SK-N-SH treated with all-trans-retinoic acid at 6 μM for 48 hours (cell line): ENCODE measurements around the gene CDK6.

Source experiments
- ATAC-seq: fragments of 200-7000 bp; cut with Tn5 transposase; 3 replicates; pipeline ENCODE4 v1.9.1; 2020; ENCODE audit warnings: mild to moderate bottlenecking, moderate library complexity
- BACH2 ChIP-seq: fragments of 250-450 bp; sonication (Bioruptor Pico); IDR thresholded peaks from 2 replicates; pipeline ENCODE4 v1.9.0; 2021; ENCODE audit warnings: mild to moderate bottlenecking, borderline replicate concordance
- CREB5 ChIP-seq: fragments of 250-450 bp; sonication (Bioruptor Pico); IDR thresholded peaks from 2 replicates; pipeline ENCODE4 v1.5.1; 2020; ENCODE audit warnings: low read depth, mild to moderate bottlenecking, moderate library complexity
- CSDC2 ChIP-seq: fragments of 250-450 bp; sonication (Bioruptor Pico); IDR thresholded peaks from 2 replicates; pipeline ENCODE4 v1.5.0; 2020; ENCODE audit warnings: mild to moderate bottlenecking, moderate library complexity
- CSRNP3 ChIP-seq: fragments of 250-450 bp; sonication (Bioruptor Pico); IDR thresholded peaks from 2 replicates; pipeline ENCODE4 v1.5.1; 2021; ENCODE audit warnings: mild to moderate bottlenecking, moderate library complexity
- ESRRG ChIP-seq: fragments of 250-450 bp; sonication (Bioruptor Pico); IDR thresholded peaks from 2 replicates; pipeline ENCODE4 v1.6.1; 2021; ENCODE audit warnings: mild to moderate bottlenecking
- GLIS3 ChIP-seq: fragments of 250-450 bp; sonication (Bioruptor Pico); IDR thresholded peaks from 2 replicates; pipeline ENCODE4 v1.5.0; 2020; ENCODE audit warnings: mild to moderate bottlenecking, moderate library complexity
- ISL1 ChIP-seq: fragments of 250-450 bp; sonication (Bioruptor Pico); IDR thresholded peaks from 2 replicates; pipeline ENCODE4 v2.1.2; 2022; ENCODE audit warnings: mild to moderate bottlenecking, moderate library complexity
- OSR1 ChIP-seq: fragments of 250-450 bp; sonication (Bioruptor Pico); IDR thresholded peaks from 2 replicates; pipeline ENCODE4 v1.8.0; 2022; ENCODE audit warnings: moderate library complexity, mild to moderate bottlenecking, inconsistent platforms
- POU6F1 ChIP-seq: fragments of 250-450 bp; sonication (Bioruptor Pico); IDR thresholded peaks from 2 replicates; pipeline ENCODE4 v1.8.0; 2021; ENCODE audit warnings: low read depth, mild to moderate bottlenecking, moderate library complexity, borderline replicate concordance
- PPARA ChIP-seq: fragments of 250-450 bp; sonication (Bioruptor Pico); IDR thresholded peaks from 2 replicates; pipeline ENCODE4 v1.5.0; 2020; ENCODE audit warnings: mild to moderate bottlenecking, borderline replicate concordance
- RARB ChIP-seq: fragments of 250-450 bp; sonication (Bioruptor Pico); IDR thresholded peaks from 2 replicates; pipeline ENCODE4 v1.8.0; 2021; ENCODE audit warnings: mild to moderate bottlenecking, moderate library complexity
- SNAI2 ChIP-seq: fragments of 250-450 bp; sonication (Bioruptor Pico); IDR thresholded peaks from 2 replicates; pipeline ENCODE4 v1.5.0; 2020; ENCODE audit warnings: mild to moderate bottlenecking, moderate library complexity
- TCF4 ChIP-seq: fragments of 250-450 bp; sonication (Bioruptor Pico); IDR thresholded peaks from 2 replicates; pipeline ENCODE4 v1.8.0; 2021; ENCODE audit warnings: mild to moderate bottlenecking, moderate library complexity, borderline replicate concordance
- TOX ChIP-seq: fragments of 250-450 bp; sonication (Bioruptor Pico); IDR thresholded peaks from 2 replicates; pipeline ENCODE4 v1.8.0; 2021; ENCODE audit warnings: mild to moderate bottlenecking, moderate library complexity, borderline replicate concordance
- ZC3H10 ChIP-seq: fragments of 250-450 bp; sonication (Bioruptor Pico); IDR thresholded peaks from 2 replicates; pipeline ENCODE4 v1.5.1; 2021; ENCODE audit warnings: mild to moderate bottlenecking, moderate library complexity
- ZFP3 ChIP-seq: fragments of 250-450 bp; sonication (Bioruptor Pico); IDR thresholded peaks from 2 replicates; pipeline ENCODE4 v1.5.0; 2020; ENCODE audit warnings: mild to moderate bottlenecking, moderate library complexity
- ZFP30 ChIP-seq: fragments of 450-650 bp; formaldehyde crosslinking; IDR thresholded peaks from 2 replicates; pipeline ENCODE4 v1.5.0; 2022; ENCODE audit warnings: mild to moderate bottlenecking, moderate library complexity
- ZNF565 ChIP-seq: fragments of 450-650 bp; formaldehyde crosslinking; conservative IDR thresholded peaks from 2 replicates; pipeline ENCODE4 v1.5.0; 2020; ENCODE audit warnings: low read depth, mild to moderate bottlenecking, moderate library complexity
- ZNF70 ChIP-seq: fragments of 450-650 bp; formaldehyde crosslinking; IDR thresholded peaks from 2 replicates; pipeline ENCODE4 v1.5.0; 2020; ENCODE audit warnings: mild to moderate bottlenecking, moderate library complexity
- ZNF8 ChIP-seq: fragments of 450-650 bp; formaldehyde crosslinking; IDR thresholded peaks from 2 replicates; pipeline ENCODE4 v1.5.0; 2020; ENCODE audit warnings: mild to moderate bottlenecking, moderate library complexity
- TF ChIP-seq, protein P1 (sequence below): fragments of 250-450 bp; sonication (Bioruptor Pico); IDR thresholded peaks from 2 replicates; pipeline ENCODE4 v1.5.0; 2020; ENCODE audit warnings: mild to moderate bottlenecking, moderate library complexity
- TF ChIP-seq, protein P2 (sequence below): fragments of 250-450 bp; sonication (Bioruptor Pico); IDR thresholded peaks from 2 replicates; pipeline ENCODE4 v1.8.0; 2020; ENCODE audit warnings: mild to moderate bottlenecking, moderate library complexity, borderline replicate concordance

Gene CDK6

GRCh38 chr7:92706563-92706962 lies 129.8 kb downstream of the CDK6 start:
- ATAC-seq = no peak
- TF ChIP-seq CSRNP3 (no peak), RARB (CRISPR knock-in tag) (no peak), TCF4 (CRISPR knock-in tag) (no peak), ZNF70 (CRISPR knock-in tag) (no peak), POU6F1 (CRISPR knock-in tag) (no peak), ZNF8 (CRISPR knock-in tag) (no peak), ZFP30 (CRISPR knock-in tag) (no peak), OSR1 (CRISPR knock-in tag) (no peak), CSDC2 (CRISPR knock-in tag) (no peak), CREB5 (CRISPR knock-in tag) (no peak), ESRRG (CRISPR knock-in tag) (no peak), TOX (CRISPR knock-in tag) (no peak), SNAI2 (CRISPR knock-in tag) (no peak)
- TF ChIP-seq, protein P1, sequence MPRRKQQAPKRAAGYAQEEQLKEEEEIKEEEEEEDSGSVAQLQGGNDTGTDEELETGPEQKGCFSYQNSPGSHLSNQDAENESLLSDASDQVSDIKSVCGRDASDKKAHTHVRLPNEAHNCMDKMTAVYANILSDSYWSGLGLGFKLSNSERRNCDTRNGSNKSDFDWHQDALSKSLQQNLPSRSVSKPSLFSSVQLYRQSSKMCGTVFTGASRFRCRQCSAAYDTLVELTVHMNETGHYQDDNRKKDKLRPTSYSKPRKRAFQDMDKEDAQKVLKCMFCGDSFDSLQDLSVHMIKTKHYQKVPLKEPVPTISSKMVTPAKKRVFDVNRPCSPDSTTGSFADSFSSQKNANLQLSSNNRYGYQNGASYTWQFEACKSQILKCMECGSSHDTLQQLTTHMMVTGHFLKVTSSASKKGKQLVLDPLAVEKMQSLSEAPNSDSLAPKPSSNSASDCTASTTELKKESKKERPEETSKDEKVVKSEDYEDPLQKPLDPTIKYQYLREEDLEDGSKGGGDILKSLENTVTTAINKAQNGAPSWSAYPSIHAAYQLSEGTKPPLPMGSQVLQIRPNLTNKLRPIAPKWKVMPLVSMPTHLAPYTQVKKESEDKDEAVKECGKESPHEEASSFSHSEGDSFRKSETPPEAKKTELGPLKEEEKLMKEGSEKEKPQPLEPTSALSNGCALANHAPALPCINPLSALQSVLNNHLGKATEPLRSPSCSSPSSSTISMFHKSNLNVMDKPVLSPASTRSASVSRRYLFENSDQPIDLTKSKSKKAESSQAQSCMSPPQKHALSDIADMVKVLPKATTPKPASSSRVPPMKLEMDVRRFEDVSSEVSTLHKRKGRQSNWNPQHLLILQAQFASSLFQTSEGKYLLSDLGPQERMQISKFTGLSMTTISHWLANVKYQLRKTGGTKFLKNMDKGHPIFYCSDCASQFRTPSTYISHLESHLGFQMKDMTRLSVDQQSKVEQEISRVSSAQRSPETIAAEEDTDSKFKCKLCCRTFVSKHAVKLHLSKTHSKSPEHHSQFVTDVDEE (CRISPR knock-in tag) = no peak
- TF ChIP-seq, protein P2, sequence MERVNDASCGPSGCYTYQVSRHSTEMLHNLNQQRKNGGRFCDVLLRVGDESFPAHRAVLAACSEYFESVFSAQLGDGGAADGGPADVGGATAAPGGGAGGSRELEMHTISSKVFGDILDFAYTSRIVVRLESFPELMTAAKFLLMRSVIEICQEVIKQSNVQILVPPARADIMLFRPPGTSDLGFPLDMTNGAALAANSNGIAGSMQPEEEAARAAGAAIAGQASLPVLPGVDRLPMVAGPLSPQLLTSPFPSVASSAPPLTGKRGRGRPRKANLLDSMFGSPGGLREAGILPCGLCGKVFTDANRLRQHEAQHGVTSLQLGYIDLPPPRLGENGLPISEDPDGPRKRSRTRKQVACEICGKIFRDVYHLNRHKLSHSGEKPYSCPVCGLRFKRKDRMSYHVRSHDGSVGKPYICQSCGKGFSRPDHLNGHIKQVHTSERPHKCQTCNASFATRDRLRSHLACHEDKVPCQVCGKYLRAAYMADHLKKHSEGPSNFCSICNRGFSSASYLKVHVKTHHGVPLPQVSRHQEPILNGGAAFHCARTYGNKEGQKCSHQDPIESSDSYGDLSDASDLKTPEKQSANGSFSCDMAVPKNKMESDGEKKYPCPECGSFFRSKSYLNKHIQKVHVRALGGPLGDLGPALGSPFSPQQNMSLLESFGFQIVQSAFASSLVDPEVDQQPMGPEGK = no peak

DNA sequence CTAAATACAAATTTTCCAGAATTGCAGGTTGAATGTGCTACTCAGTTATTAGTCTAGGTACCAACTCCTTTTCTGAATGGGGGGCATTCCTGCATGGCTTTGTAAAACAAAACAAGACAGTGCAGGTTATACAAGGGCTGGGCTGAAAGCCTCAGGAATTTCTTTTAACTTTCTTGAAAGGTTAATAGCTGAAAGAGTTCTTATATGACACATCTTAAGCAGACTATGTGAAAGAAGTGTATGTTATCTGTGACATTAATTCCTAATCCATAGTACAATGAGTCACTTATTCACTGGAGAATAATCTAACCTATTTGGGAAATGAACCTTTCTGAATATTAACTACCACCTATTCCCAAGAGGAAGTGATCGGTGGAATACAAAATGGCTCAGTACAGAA lies 130.5 kb downstream of the CDK6 start:
- TF ChIP-seq SNAI2 (CRISPR knock-in tag) (no peak), ISL1 (CRISPR knock-in tag) (no peak), RARB (CRISPR knock-in tag) (no peak), ZNF565 (no peak), GLIS3 (no peak), BACH2 (CRISPR knock-in tag) (no peak), ESRRG (CRISPR knock-in tag) (no peak), ZFP30 (CRISPR knock-in tag) (no peak), ZC3H10 (CRISPR knock-in tag) (no peak), TOX (CRISPR knock-in tag) (no peak), PPARA (CRISPR knock-in tag) (no peak), ZNF8 (CRISPR knock-in tag) (no peak), TCF4 (CRISPR knock-in tag) (no peak), OSR1 (CRISPR knock-in tag) (no peak), ZFP3 (CRISPR knock-in tag) (no peak), CSDC2 (CRISPR knock-in tag) (no peak), CSRNP3 (no peak), ZNF70 (CRISPR knock-in tag) (no peak)
- TF ChIP-seq, protein P1 (CRISPR knock-in tag) = no peak
- TF ChIP-seq, protein P2 = no peak
- no peak for ATAC-seq
